HepG2 (cell line): ENCODE results near the gene PNKP. TPM values are rescaled to one million over a fixed set of nuclear protein-coding genes. Genes with fewer than 3 reads are reported as not detected.

Experiments used
- CBX1 ChIP-seq: IDR thresholded peaks from one replicate; pipeline ENCODE4 v1.6.1; 2016; ENCODE audit warnings: antibody characterized with exemption, low read depth
- DMAP1 ChIP-seq: IDR thresholded peaks from 2 replicates; pipeline ENCODE4 v1.6.1; 2016
- FOXC1 ChIP-seq: sonication (generic); formaldehyde crosslinking; IDR thresholded peaks from 2 replicates; pipeline ENCODE4 v1.8.0; 2022; ENCODE audit warnings: mild to moderate bottlenecking, missing genetic modification reagents, borderline replicate concordance
- GTF2F1 ChIP-seq: fragments of 150-350 bp; IDR thresholded peaks from 2 replicates; pipeline ENCODE4 v1.6.1; 2014; ENCODE audit warnings: low read length
- KLF15 ChIP-seq: sonication (generic); formaldehyde crosslinking; IDR thresholded peaks from 2 replicates; pipeline ENCODE4 v1.8.1; 2023; ENCODE audit warnings: borderline replicate concordance, mild to moderate bottlenecking, inconsistent platforms, missing genetic modification reagents, mixed read lengths
- RBM39 ChIP-seq: fragments of 200-400 bp; formaldehyde crosslinking; IDR thresholded peaks from one replicate; pipeline ENCODE4 v1.6.1; 2018; ENCODE audit warnings: antibody characterized with exemption, mild to moderate bottlenecking, low read depth, low read length; ENCODE audit not compliant: poor library complexity, severe bottlenecking
- RNF2 ChIP-seq: fragments of 450-650 bp; conservative IDR thresholded peaks from 2 replicates; pipeline ENCODE4 v1.6.1; 2016; ENCODE audit warnings: low read depth
- SRF ChIP-seq: IDR thresholded peaks from 2 replicates; pipeline ENCODE4 v1.6.1; 2011; ENCODE audit warnings: mild to moderate bottlenecking, low read depth, low read length, moderate library complexity
- ZBTB21 ChIP-seq: sonication (generic); formaldehyde crosslinking; IDR thresholded peaks from 2 replicates; pipeline ENCODE4 v1.4.0; 2020; ENCODE audit warnings: missing genetic modification reagents
- ZNF260 ChIP-seq: sonication (generic); formaldehyde crosslinking; IDR thresholded peaks from 2 replicates; pipeline ENCODE4 v1.4.0; 2020; ENCODE audit warnings: missing genetic modification reagents, low read depth, mild to moderate bottlenecking, borderline replicate concordance
- ZNF501 ChIP-seq: sonication (generic); formaldehyde crosslinking; IDR thresholded peaks from 2 replicates; pipeline ENCODE4 v1.5.1; 2020; ENCODE audit warnings: mild to moderate bottlenecking, moderate library complexity, missing genetic modification reagents
- polyA plus RNA-seq, 8 experiments: library from polyadenylated mRNA; depleted of rRNA in 3 of 8; stranded (reverse) in 7 of 8; unstranded in 1 of 8; fragments of >200 nt; fragmentation: Illumina TruSeq in 4 of 8; extraction: Trizol in 4 of 8; gene quantifications; 2 replicates each; pipeline versions ENCODE4 v1.2.1 to v1.2.3, GENCODE V29; 2011 to 2016; ENCODE audit warnings: low read depth in 4 of 8, missing spikeins in 1 of 8, mixed read lengths in 1 of 8; ENCODE audit not compliant: insufficient read depth in 1 of 8
- total RNA-seq, 5 experiments: library from RNA; depleted of rRNA; stranded (reverse); fragments of >200 nt; fragmentation: Illumina TruSeq; extraction: Trizol; gene quantifications; 2 replicates each; pipeline ENCODE4 v1.2.3, GENCODE V29; 2016; ENCODE audit warnings: low read depth in 1 of 5
- TF ChIP-seq, protein P1 (sequence below): sonication (generic); formaldehyde crosslinking; IDR thresholded peaks from 2 replicates; pipeline ENCODE4 v1.4.0; 2020; ENCODE audit warnings: missing genetic modification reagents, borderline replicate concordance
- TF ChIP-seq, protein P2 (sequence below), 2 experiments: fragments of 450-650 bp in 1 of 2; sonication (generic) in 1 of 2; formaldehyde crosslinking in 1 of 2; IDR thresholded peaks; 2 replicates each; pipeline versions ENCODE4 v1.6.1 to v1.8.0; 2016 to 2022; ENCODE audit warnings: antibody characterized with exemption in 1 of 2, mild to moderate bottlenecking in 1 of 2, missing genetic modification reagents in 1 of 2
- TF ChIP-seq, protein P3 (sequence below): fragments of 450-650 bp; IDR thresholded peaks from 2 replicates; pipeline ENCODE4 v1.6.1; 2016

PNKP gene
- total and polyA plus RNA-seq, 2 of the 13 experiments (the other 11 are each of a cell fraction or from before 2014, with no cell fraction given): 12.7 to 27.1 TPM

DNA sequence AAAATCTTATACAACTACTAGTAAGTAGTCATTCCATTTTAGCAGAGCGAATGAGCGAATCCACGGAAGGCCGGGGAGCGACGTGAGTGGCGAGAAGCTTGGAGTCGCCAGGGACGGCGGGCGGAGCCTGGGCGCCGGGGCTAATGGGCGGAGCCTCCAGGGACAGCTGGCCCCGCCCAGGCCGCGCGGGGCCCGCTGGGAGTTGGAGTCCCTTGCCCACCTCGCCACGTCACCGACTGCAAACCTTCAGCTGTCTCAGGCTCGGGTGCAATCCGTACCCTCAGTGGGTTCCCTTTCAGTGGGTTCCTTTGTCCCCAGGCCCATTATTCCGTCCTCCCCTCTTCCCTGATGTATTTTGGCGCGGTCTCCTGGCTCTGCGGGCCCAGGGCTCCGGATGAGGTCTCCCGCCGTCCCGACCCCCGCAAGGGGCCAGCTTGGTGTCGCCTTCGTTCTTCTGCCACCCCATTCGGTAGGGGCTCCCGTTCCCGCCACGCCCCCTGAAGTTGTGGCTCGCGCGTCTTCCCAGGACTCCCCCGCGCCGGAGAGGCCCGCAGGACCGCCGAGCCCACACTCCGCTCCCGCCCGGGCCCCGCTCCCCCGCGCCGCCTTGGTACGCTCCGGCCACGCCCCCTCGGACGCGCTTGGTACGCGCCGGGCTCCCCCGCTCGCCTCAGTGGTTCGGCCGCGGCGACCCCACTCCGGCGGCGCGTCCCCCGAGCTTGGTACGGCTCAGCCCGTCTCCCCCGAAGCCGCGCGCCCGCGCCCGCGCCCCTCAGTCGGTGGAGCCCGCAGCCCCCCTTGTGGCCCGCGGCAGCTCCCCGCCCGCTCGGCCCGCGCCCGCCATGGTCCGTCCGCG lies 16.7 kb downstream of the PNKP start, which contains the start of gene PTOV1 (continued):
- TF ChIP-seq, protein P1, sequence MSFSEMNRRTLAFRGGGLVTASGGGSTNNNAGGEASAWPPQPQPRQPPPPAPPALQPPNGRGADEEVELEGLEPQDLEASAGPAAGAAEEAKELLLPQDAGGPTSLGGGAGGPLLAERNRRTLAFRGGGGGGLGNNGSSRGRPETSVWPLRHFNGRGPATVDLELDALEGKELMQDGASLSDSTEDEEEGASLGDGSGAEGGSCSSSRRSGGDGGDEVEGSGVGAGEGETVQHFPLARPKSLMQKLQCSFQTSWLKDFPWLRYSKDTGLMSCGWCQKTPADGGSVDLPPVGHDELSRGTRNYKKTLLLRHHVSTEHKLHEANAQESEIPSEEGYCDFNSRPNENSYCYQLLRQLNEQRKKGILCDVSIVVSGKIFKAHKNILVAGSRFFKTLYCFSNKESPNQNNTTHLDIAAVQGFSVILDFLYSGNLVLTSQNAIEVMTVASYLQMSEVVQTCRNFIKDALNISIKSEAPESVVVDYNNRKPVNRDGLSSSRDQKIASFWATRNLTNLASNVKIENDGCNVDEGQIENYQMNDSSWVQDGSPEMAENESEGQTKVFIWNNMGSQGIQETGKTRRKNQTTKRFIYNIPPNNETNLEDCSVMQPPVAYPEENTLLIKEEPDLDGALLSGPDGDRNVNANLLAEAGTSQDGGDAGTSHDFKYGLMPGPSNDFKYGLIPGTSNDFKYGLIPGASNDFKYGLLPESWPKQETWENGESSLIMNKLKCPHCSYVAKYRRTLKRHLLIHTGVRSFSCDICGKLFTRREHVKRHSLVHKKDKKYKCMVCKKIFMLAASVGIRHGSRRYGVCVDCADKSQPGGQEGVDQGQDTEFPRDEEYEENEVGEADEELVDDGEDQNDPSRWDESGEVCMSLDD (CRISPR knock-in tag): no peak
- TF ChIP-seq ZBTB21 (CRISPR knock-in tag): no peak
- TF ChIP-seq CBX1: no peak
- no peak for TF ChIP-seq GTF2F1
- TF ChIP-seq, protein P2, sequence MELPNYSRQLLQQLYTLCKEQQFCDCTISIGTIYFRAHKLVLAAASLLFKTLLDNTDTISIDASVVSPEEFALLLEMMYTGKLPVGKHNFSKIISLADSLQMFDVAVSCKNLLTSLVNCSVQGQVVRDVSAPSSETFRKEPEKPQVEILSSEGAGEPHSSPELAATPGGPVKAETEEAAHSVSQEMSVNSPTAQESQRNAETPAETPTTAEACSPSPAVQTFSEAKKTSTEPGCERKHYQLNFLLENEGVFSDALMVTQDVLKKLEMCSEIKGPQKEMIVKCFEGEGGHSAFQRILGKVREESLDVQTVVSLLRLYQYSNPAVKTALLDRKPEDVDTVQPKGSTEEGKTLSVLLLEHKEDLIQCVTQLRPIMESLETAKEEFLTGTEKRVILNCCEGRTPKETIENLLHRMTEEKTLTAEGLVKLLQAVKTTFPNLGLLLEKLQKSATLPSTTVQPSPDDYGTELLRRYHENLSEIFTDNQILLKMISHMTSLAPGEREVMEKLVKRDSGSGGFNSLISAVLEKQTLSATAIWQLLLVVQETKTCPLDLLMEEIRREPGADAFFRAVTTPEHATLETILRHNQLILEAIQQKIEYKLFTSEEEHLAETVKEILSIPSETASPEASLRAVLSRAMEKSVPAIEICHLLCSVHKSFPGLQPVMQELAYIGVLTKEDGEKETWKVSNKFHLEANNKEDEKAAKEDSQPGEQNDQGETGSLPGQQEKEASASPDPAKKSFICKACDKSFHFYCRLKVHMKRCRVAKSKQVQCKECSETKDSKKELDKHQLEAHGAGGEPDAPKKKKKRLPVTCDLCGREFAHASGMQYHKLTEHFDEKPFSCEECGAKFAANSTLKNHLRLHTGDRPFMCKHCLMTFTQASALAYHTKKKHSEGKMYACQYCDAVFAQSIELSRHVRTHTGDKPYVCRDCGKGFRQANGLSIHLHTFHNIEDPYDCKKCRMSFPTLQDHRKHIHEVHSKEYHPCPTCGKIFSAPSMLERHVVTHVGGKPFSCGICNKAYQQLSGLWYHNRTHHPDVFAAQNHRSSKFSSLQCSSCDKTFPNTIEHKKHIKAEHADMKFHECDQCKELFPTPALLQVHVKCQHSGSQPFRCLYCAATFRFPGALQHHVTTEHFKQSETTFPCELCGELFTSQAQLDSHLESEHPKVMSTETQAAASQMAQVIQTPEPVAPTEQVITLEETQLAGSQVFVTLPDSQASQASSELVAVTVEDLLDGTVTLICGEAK (IDR thresholded peaks at IDR 0.05): no peak
- TF ChIP-seq, protein P2 (CRISPR knock-in tag; IDR thresholded peaks at IDR 0.05): no peak; the same call in 1 of the 2 replicates
- TF ChIP-seq ZNF260 (CRISPR knock-in tag): no peak
- TF ChIP-seq ZNF501: peak; percentile 47
- no peak for TF ChIP-seq FOXC1 (CRISPR knock-in tag)
- TF ChIP-seq, protein P3, sequence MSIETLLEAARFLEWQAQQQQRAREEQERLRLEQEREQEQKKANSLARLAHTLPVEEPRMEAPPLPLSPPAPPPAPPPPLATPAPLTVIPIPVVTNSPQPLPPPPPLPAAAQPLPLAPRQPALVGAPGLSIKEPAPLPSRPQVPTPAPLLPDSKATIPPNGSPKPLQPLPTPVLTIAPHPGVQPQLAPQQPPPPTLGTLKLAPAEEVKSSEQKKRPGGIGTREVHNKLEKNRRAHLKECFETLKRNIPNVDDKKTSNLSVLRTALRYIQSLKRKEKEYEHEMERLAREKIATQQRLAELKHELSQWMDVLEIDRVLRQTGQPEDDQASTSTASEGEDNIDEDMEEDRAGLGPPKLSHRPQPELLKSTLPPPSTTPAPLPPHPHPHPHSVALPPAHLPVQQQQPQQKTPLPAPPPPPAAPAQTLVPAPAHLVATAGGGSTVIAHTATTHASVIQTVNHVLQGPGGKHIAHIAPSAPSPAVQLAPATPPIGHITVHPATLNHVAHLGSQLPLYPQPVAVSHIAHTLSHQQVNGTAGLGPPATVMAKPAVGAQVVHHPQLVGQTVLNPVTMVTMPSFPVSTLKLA: 0 out of 2 replicates have a peak, but pooled peaks have one; percentile 6
- TF ChIP-seq RNF2: no peak
- peak; percentile 28 for TF ChIP-seq RBM39
- TF ChIP-seq SRF: no peak
- peak; percentile 88 for TF ChIP-seq DMAP1
- peak; percentile 89 for TF ChIP-seq KLF15
